ENCODE results near the gene STYXL2. TPM values are rescaled to one million over a fixed set of nuclear protein-coding genes. Genes with fewer than 3 reads are reported as not detected.

The STYXL2 gene
- total and polyA plus RNA-seq, 2 of the 8 experiments (the other 6 are each of a cell fraction or from before 2014, with no cell fraction given): 0.09 to 0.22 TPM

DNA sequence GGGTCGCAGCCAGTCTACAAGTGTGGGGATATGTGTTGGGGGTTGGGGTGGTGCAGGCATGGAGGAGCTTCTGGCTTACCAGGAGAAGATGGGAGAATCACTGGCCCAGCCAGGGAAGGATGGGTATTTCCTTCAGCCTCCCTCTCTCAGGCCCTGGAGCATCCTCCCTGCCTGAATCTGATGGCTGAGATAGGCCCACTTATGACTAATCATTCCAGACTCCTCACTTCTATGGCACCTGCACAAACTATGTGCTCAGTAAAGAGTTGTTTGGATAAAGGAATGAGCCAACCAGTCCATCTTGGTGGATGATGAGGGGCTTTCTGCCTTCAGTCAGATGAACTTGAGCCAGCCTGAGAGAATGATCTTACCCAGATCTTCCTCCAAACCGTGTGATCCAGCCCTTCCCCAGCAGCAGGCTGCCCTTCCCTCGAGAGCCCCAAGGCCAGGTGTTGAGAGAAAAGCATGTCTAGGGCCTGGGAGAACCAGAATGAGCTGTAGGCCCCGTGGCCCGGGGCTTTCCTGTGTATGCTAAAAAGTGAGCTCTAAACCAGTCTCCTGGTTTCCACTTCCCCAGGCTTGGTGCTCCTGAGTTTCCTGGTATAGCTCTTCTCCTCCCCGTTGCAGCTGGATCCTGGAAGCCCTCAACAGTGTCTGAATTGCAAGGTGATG lies 5.0 kb upstream of the STYXL2 start:
- Histone ChIP-seq H3K27me3 (replicated peaks in 1 of 4; ENCODE audit: control insufficient read depth in 3 of 4, extremely low read depth in 1 of 4, insufficient read depth in 3 of 4, low read length in 3 of 4) (no peaks in the 10 kb centered on the region), H3K23me2 (ENCODE audit: low read depth, low read length) (peaks cover 2% of the 10 kb centered on the region; the same call in 1 of the 2 replicates), H3K14ac (ENCODE audit: insufficient read length) (no peak overlapping the region), H2BK15ac (ENCODE audit: low read length) (no peak overlapping the region), H3K56ac (replicated peaks; ENCODE audit: insufficient read length, low read depth, low read length) (no peak overlapping the region), H2BK20ac (ENCODE audit: low read length) (no peak overlapping the region), H2AK5ac (ENCODE audit: low read depth, low read length) (no peak overlapping the region), H3K36me3 (ENCODE audit: control insufficient read depth in 2 of 4, insufficient read depth in 4 of 4, low read length in 3 of 4) (no peaks in the 10 kb centered on the region), H3K79me2 (ENCODE audit: control insufficient read depth in 1 of 2, insufficient read depth in 2 of 2, low read length in 2 of 2) (no peaks in the 10 kb centered on the region), H3K4ac (replicated peaks; ENCODE audit: insufficient read length, low read depth, low read length) (no peak overlapping the region), H4K20me1 (replicated peaks in 1 of 2; ENCODE audit: control insufficient read depth in 1 of 2, insufficient read depth in 2 of 2, low read length in 2 of 2) (no peaks in the 10 kb centered on the region), H3K18ac (ENCODE audit: extremely low read depth, low read length) (no peak overlapping the region), H4K91ac (replicated peaks; ENCODE audit: insufficient read length, low read length) (no peak overlapping the region), H2BK5ac (ENCODE audit: low read depth, low read length) (no peak overlapping the region), H3K79me1 (ENCODE audit: low read depth, low read length) (no peaks in the 10 kb centered on the region), H3K4me2 (ENCODE audit: insufficient read depth in 1 of 2, low read depth in 2 of 2, low read length in 2 of 2) (no peak overlapping the region), H3K4me3 (ENCODE audit: extremely low read depth in 1 of 4, insufficient read depth in 2 of 4, low read depth in 3 of 4, low read length in 4 of 4) (no peak overlapping the region), H2AFZ (ENCODE audit: low read length) (no peak overlapping the region), H3K9me3 (ENCODE audit: insufficient read depth in 2 of 2, low read depth in 1 of 2, low read length in 1 of 2) (peaks cover 0 to 4% of the 10 kb centered on the region in 2 experiments; a peak in 2 of 4 replicates), H3K4me1 (replicated peaks in 1 of 4; ENCODE audit: control insufficient read depth in 3 of 4, insufficient read depth in 4 of 4, low read length in 3 of 4) (peaks cover under 1 to 4% (median under 1%) of the 10 kb centered on the region in 4 experiments; a peak in 4 of 7 replicates), H3K27ac (ENCODE audit: low read depth, low read length) (no peak overlapping the region), H3K9ac (replicated peaks in 1 of 4; ENCODE audit: extremely low read depth in 1 of 4, low read depth in 3 of 4, low read length in 3 of 4) (no peak overlapping the region), H4K5ac (ENCODE audit: insufficient read length, low read depth, low read length) (no peak overlapping the region), H2BK120ac (replicated peaks; ENCODE audit: low read depth, low read length) (no peak overlapping the region), H4K8ac (ENCODE audit: extremely low read depth, insufficient read depth, low read length) (no peak overlapping the region), H2BK12ac (ENCODE audit: low read depth, low read length) (no peak overlapping the region), H3K23ac (ENCODE audit: insufficient read length) (no peak overlapping the region)
- POLR2A ChIA-PET (ENCODE audit: partially characterized antibody): no interaction called here
- WGBS, 2 experiments (ENCODE audit: extremely low coverage in 1 of 2, insufficient coverage in 1 of 2, insufficient read length in 1 of 2, insufficient replicate concordance in 2 of 2, low coverage in 1 of 2, low lambda C conversion rate in 2 of 2, missing lambda C conversion rate in 1 of 2): 80% methylated on average over 6 of the region's 6 CpGs; no CpG with 5 or more reads in 1 of the 2 experiments
- CTCF ChIA-PET (ENCODE audit: partially characterized antibody): interaction anchor here (0.6 to 3.0 kb wide), 6 partner anchors 10 to 39 kb away, joined by 3 to 16 read pairs (median 4); no protein-coding TSS in a partner anchor
- no peak for FAIRE-seq
- DNase-seq (ENCODE audit: low read depth in 1 of 2, low spot score in 2 of 2): no peak
- TF ChIP-seq BACH1 (IDR thresholded peaks at IDR 0.05; ENCODE audit: low read length) (no peak), RBBP5 (IDR thresholded peaks at IDR 0.05; ENCODE audit: borderline replicate concordance, low read depth, low read length) (no peak), GABPA (IDR thresholded peaks at IDR 0.05; ENCODE audit: borderline replicate concordance, insufficient read depth, low read length) (no peak), SIRT6 (IDR thresholded peaks at IDR 0.05; ENCODE audit: low read length) (no peak), CEBPB (IDR thresholded peaks at IDR 0.05; ENCODE audit: low read depth, low read length) (no peak), NANOG (IDR thresholded peaks at IDR 0.05; ENCODE audit: insufficient read depth, low read depth, low read length, poor library complexity, severe bottlenecking) (no peak), FOSL1 (IDR thresholded peaks at IDR 0.05; ENCODE audit: insufficient read depth, low read depth, low read length) (no peak), SP2 (IDR thresholded peaks at IDR 0.05; ENCODE audit: low read length) (no peak), TBP (IDR thresholded peaks at IDR 0.05; ENCODE audit: low read depth, low read length) (no peak), BCL11A (IDR thresholded peaks at IDR 0.05; ENCODE audit: low read depth in 2 of 2, low read length in 2 of 2) (no peak), TEAD4 (IDR thresholded peaks at IDR 0.05; ENCODE audit: low read depth, low read length) (no peak), YY1 (IDR thresholded peaks at IDR 0.05; ENCODE audit: low read depth, low read length) (no peak)
- TF ChIP-seq, protein P1, sequence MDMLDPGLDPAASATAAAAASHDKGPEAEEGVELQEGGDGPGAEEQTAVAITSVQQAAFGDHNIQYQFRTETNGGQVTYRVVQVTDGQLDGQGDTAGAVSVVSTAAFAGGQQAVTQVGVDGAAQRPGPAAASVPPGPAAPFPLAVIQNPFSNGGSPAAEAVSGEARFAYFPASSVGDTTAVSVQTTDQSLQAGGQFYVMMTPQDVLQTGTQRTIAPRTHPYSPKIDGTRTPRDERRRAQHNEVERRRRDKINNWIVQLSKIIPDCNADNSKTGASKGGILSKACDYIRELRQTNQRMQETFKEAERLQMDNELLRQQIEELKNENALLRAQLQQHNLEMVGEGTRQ (IDR thresholded peaks at IDR 0.05; ENCODE audit: low read length): no peak
